ENCODE data around the gene TMPRSS7. TPM values are rescaled to one million over a fixed set of nuclear protein-coding genes. Genes with fewer than 3 reads are reported as not detected.

The TMPRSS7 gene
- total RNA-seq, 2 donors from 2014 or later, result not detected

- ATAC-seq (ENCODE audit: insufficient number of reproducible peaks, low FRiP score, low read depth), result no peak
- H3K4me1 ChIP-seq (ENCODE audit: control insufficient read depth in 1 of 2, low read depth in 2 of 2), result peaks cover 5 to 16% of the 10 kb centered on the region in 2 donors
- TF ChIP-seq CTCF (IDR thresholded peaks at IDR 0.05), result no peak
These were observed 43.9 kb downstream of the TMPRSS7 start for GRCh38 chr3:112078125-112079083.

GRCh38 chr3:112083239-112083638 lies 48.7 kb downstream of the TMPRSS7 start:
- H3K9me3 ChIP-seq, result no peaks in the 10 kb centered on the region
- no peak overlapping the region for H3K4me3 ChIP-seq
- no peak overlapping the region for H3K27ac ChIP-seq
- H3K36me3 ChIP-seq, result no peaks in the 10 kb centered on the region
- TF ChIP-seq CTCF (IDR thresholded peaks at IDR 0.05), result no peak
- H3K27me3 ChIP-seq (replicated peaks; ENCODE audit: insufficient read depth), result no peaks in the 10 kb centered on the region
- DNase-seq (ENCODE audit: low spot score) (no peak), ATAC-seq (ENCODE audit: insufficient number of reproducible peaks, low FRiP score, low read depth) (no peak)
- peaks cover 6 to 12% of the 10 kb centered on the region in 2 donors for H3K4me1 ChIP-seq (ENCODE audit: control insufficient read depth in 1 of 2, low read depth in 2 of 2)

More at GRCh38 chr3:112078125-112079083, 43.9 kb downstream of the TMPRSS7 start:
- DNase-seq (ENCODE audit: low spot score), result no peak
- H3K9me3 ChIP-seq, result no peaks in the 10 kb centered on the region
- no peaks in the 10 kb centered on the region for H3K27me3 ChIP-seq (replicated peaks; ENCODE audit: insufficient read depth)
- H3K4me3 ChIP-seq, result no peak overlapping the region
- no peak overlapping the region for H3K27ac ChIP-seq
- no peaks in the 10 kb centered on the region for H3K36me3 ChIP-seq

DNA sequence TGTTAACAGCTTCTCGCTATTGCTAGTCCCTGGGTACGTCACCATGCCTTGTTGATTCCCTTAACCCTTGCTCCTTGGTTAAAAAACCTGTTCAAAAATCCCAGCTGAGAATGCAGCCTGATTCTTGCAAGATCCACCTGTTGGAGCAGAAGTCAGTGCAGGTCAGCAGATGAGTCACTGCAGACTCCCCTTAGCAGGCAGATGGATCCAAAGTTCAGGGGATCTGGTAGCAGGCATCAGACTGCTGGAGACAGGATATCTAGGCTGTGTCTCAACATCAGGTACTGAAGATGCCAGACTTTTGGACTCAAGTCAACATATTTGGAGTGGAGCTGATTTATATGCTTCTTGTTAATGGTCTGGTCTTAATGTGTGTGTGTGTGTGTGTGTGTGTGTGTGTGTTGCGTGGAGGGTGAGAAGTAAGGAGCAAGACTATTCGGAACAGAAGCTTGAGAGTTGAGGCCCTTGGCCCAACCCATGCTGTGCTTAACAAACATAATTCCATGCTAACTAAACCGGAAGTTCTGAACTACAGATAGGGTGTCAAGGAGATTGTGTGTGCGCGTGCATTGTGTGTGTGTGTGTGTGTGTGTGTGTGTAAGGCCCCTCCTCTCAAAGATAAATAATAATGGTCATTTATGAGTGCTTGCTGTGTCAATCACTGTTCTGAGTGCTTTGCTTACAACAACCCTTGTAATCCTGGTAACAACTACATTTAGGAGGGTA lies 50.6 kb downstream of the TMPRSS7 start:
- no peak overlapping the region for H3K4me3 ChIP-seq
- no peaks in the 10 kb centered on the region for H3K9me3 ChIP-seq
- DNase-seq (ENCODE audit: low spot score) (no peak), ATAC-seq (ENCODE audit: insufficient number of reproducible peaks, low FRiP score, low read depth) (no peak)
- no peak overlapping the region for H3K27ac ChIP-seq
- H3K36me3 ChIP-seq, result no peaks in the 10 kb centered on the region
- H3K27me3 ChIP-seq (replicated peaks; ENCODE audit: insufficient read depth), result no peaks in the 10 kb centered on the region
- TF ChIP-seq CTCF (IDR thresholded peaks at IDR 0.05), result no peak
- peaks cover 6 to 12% of the 10 kb centered on the region in 2 donors for H3K4me1 ChIP-seq (ENCODE audit: control insufficient read depth in 1 of 2, low read depth in 2 of 2)

- Histone ChIP-seq H3K4me3 (peak overlapping the region; percentile 85), H3K27me3 (replicated peaks; ENCODE audit: insufficient read depth) (no peaks in the 10 kb centered on the region), H3K27ac (peak overlapping the region in 1 of 2 donors; percentile 59), H3K9me3 (no peaks in the 10 kb centered on the region), H3K4me1 (ENCODE audit: control insufficient read depth in 1 of 2, low read depth in 2 of 2) (peaks cover 6 to 12% of the 10 kb centered on the region in 2 donors), H3K36me3 (no peaks in the 10 kb centered on the region)
- DNase-seq (ENCODE audit: low spot score) (no peak), ATAC-seq (ENCODE audit: insufficient number of reproducible peaks, low FRiP score, low read depth) (no peak)
- no peak for TF ChIP-seq CTCF (IDR thresholded peaks at IDR 0.05)
These were observed 51.2 kb downstream of the TMPRSS7 start for GRCh38 chr3:112085735-112086075.
